Activated T-helper 17 cell treated with anti-CD3 and anti-CD28 coated beads, Interleukin-2, amount 50 U/mL, for 72 hours (primary cell): ENCODE results near the gene HK3. TPM values are rescaled to one million over a fixed set of nuclear protein-coding genes. Genes with fewer than 3 reads are reported as not detected.

Experiments used
- ATAC-seq: fragments of 150-1000 bp; cut with Tn5 transposase; replicated peaks from 2 replicates; pipeline ENCODE4 v1.10.0; 2021; ENCODE audit warnings: mild to moderate bottlenecking, moderate library complexity
- H3K27ac Mint-ChIP-seq: one replicate; pipeline ENCODE4 v1.8.0; 2022; ENCODE audit warnings: mixed read lengths
- H3K27me3 Mint-ChIP-seq: one replicate; pipeline ENCODE4 v1.8.0; 2022; ENCODE audit warnings: mixed read lengths
- H3K36me3 Mint-ChIP-seq: one replicate; pipeline ENCODE4 v1.8.0; 2022; ENCODE audit warnings: low read depth, mild to moderate bottlenecking, mixed read lengths
- H3K4me1 Mint-ChIP-seq: one replicate; pipeline ENCODE4 v1.8.0; 2022; ENCODE audit warnings: mixed read lengths
- H3K4me3 Mint-ChIP-seq: one replicate; pipeline ENCODE4 v1.8.0; 2022; ENCODE audit warnings: mild to moderate bottlenecking, mixed read lengths
- H3K9me3 Mint-ChIP-seq: one replicate; pipeline ENCODE4 v1.8.0; 2022; ENCODE audit warnings: mixed read lengths
- total RNA-seq, 2 donors: library from RNA; stranded (reverse); gene quantifications; one replicate each; pipeline ENCODE4 v1.2.3, GENCODE V29; 2022

The HK3 gene
- total RNA-seq, 2 donors from 2014 or later: 0.29 to 0.76 TPM

DNA sequence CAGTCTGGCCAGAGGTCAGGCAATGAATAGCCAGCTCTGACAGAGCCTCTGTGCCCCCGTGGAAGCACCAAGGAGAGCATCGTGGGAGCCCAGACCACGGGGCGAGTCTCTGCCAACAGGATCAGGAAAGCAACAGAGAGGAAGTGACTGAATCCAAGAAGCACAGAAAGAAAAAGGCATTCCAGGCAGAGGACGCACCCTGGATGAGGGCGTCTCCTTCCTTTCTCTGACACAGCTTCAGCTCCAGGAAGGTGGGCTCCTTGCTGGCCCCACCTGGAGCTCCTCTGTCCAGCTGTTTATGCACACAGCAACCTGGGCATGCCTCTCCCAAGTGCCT is 16.6 kb downstream of the HK3 start:
- H3K4me1 Mint-ChIP-seq: peaks cover 10% of the 10 kb centered on the region
- no peak overlapping the region for H3K27ac Mint-ChIP-seq
- no peaks in the 10 kb centered on the region for H3K36me3 Mint-ChIP-seq
- no peaks in the 10 kb centered on the region for H3K9me3 Mint-ChIP-seq
- peaks cover 3% of the 10 kb centered on the region for H3K27me3 Mint-ChIP-seq
- no peak for ATAC-seq
- H3K4me3 Mint-ChIP-seq: no peak overlapping the region

DNA sequence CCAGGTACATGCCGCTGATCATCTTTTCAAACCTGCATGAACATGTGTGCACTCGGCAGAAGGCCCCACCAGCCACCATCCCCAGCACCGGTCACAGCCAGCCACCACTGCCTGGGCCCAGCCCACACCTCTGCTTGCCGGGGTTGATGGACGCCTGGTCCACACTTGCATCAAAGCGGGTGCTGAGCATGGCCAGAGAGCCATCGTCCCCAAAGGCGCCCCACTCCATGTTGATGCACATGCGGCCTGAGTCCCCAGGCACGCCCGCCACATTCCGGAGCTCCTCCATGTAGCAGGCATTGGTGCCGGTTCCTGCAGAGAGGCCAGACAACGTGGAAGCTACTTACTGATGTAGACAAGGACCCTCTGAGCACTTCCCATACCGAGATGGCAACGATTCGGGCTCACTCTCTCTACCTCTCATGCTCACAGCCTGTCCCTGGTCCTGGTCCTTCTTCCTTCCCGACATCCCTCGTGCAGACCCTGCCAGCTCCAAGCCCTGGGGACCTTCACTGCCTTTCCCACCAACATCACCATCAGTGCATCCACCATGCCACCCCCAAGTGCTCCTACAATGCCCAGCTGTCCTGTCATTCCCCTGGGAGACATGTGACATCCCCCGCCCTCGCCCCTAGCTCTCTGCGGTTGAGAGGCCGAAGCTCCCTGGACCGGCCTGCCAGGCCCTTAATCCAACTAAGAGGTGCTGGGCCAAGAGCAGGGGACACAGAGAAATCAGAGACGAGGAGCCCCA is 17.2 kb downstream of the HK3 start:
- no peaks in the 10 kb centered on the region for H3K9me3 Mint-ChIP-seq
- peaks cover 10% of the 10 kb centered on the region for H3K4me1 Mint-ChIP-seq
- no peak for ATAC-seq
- peaks cover 3% of the 10 kb centered on the region for H3K27me3 Mint-ChIP-seq
- H3K36me3 Mint-ChIP-seq: no peaks in the 10 kb centered on the region
- H3K27ac Mint-ChIP-seq: no peak overlapping the region
- no peak overlapping the region for H3K4me3 Mint-ChIP-seq

DNA sequence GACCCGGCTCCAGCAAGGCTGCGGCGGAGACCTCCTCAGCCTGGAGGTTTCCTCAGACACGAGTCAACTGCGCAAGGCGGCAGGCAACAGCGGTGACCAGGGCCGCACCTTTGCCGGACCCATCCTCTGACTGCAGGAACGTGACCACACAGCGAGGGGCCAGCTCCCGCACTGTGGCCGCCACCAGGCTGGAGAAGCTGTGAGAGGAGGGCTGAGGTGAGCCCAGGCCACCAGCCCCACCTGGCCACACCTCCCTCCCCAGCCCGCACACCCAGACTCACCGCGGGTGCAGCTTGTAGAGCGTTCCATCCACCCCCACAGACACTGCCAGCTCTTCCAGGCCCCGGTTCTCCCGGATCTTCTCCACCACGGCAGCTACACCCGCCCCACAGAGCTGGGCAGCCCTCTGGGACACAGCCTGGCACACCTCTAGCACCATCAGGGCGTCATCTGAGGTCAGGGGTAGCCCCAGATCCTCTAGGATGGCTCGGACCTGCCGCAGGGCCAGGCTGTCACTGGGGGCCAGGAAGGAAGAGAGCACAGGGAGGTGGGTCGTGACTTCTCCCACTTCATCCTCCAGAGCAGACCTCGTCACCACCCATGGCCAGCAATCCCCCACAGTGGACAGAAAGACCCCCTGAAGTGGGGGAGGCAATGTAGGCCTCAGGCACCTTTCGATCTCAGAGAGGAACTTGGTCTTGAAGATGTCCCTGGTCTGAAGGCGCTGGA is 18.0 kb downstream of the HK3 start:
- H3K36me3 Mint-ChIP-seq: no peaks in the 10 kb centered on the region
- no peak overlapping the region for H3K4me3 Mint-ChIP-seq
- H3K9me3 Mint-ChIP-seq: no peaks in the 10 kb centered on the region
- no peak for ATAC-seq
- H3K27me3 Mint-ChIP-seq: peaks cover 8% of the 10 kb centered on the region
- H3K4me1 Mint-ChIP-seq: peaks cover 13% of the 10 kb centered on the region
- H3K27ac Mint-ChIP-seq: no peak overlapping the region

- Mint-ChIP-seq H3K4me3 (no peak overlapping the region), H3K27me3 (peaks cover 15% of the 10 kb centered on the region), H3K9me3 (no peaks in the 10 kb centered on the region), H3K4me1 (peaks cover 20% of the 10 kb centered on the region), H3K36me3 (no peaks in the 10 kb centered on the region), H3K27ac (no peak overlapping the region)
- no peak for ATAC-seq
These were observed 18.7 kb downstream of the HK3 start for GRCh38 chr5:176880366-176881020.

DNA sequence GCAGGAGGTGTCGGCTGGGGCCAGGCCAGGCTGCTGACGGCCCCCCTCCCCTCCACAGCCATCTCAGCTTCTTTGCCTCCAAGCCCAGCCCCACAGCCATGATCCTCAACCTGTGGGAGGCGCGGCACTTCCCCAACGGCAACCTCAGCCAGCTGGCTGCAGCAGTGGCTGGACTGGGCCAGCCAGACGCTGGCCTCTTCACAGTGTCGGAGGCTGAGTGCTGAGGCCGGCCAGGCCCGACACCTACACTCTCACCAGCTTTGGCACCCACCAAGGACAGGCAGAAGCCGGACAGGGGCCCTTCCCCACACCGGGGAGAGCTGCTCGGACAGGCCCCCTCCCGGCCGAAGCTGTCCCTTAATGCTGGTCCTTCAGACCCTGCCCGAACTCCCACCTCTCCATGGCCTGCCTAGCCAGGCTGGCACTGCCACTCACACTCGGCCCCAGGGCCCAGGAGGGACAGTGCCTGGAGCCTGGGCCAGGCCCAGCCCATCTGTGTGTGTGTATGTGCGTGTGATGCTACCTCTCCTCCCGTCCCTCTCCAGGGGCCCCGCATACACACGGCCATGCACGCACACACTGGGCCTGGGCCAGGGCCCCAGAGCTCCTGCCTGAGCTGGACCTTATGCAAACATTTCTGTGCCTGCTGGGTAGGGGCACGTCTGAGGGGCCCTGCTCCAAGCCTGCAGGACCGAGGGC is 19.3 kb downstream of the HK3 start:
- Mint-ChIP-seq H3K27ac (no peak overlapping the region), H3K4me1 (peaks cover 18% of the 10 kb centered on the region), H3K36me3 (no peaks in the 10 kb centered on the region), H3K27me3 (peaks cover 22% of the 10 kb centered on the region), H3K4me3 (no peak overlapping the region), H3K9me3 (no peaks in the 10 kb centered on the region)
- ATAC-seq: no peak

- Mint-ChIP-seq H3K27ac (no peak overlapping the region), H3K9me3 (no peaks in the 10 kb centered on the region), H3K36me3 (no peaks in the 10 kb centered on the region), H3K4me1 (peaks cover 11% of the 10 kb centered on the region), H3K27me3 (peaks cover 22% of the 10 kb centered on the region), H3K4me3 (no peak overlapping the region)
- no peak for ATAC-seq
These were observed 20.1 kb downstream of the HK3 start for GRCh38 chr5:176878906-176879662.

- Mint-ChIP-seq H3K27me3 (peaks cover 22% of the 10 kb centered on the region), H3K4me1 (peaks cover 10% of the 10 kb centered on the region), H3K27ac (no peak overlapping the region), H3K4me3 (no peak overlapping the region), H3K36me3 (peaks cover under 1% of the 10 kb centered on the region), H3K9me3 (no peaks in the 10 kb centered on the region)
- ATAC-seq: no peak
These were observed 20.7 kb downstream of the HK3 start for GRCh38 chr5:176878463-176878862.

DNA sequence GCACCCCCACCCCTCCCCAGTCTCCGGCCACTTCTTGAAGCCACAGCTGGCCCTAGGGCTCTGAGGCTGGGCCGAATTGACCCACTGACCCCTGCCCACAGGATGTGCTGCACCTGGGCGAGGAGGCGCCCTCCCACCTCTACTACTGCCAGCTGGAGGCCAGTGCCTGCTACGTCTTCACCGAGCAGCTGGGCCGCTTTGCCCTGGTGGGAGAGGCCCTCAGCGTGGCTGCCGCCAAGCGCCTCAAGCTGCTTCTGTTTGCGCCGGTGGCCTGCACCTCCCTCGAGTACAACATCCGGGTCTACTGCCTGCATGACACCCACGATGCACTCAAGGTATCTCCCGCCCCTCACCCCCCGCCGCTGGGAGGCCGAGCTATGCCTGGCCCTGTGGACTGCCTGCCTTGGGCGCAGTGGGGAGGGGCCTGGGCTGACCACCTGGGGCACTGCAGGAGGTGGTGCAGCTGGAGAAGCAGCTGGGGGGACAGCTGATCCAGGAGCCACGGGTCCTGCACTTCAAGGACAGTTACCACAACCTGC is 21.3 kb downstream of the HK3 start:
- Mint-ChIP-seq H3K9me3 (peaks cover 4% of the 10 kb centered on the region), H3K4me1 (peaks cover 10% of the 10 kb centered on the region), H3K27ac (no peak overlapping the region), H3K4me3 (no peak overlapping the region), H3K36me3 (peaks cover 6% of the 10 kb centered on the region), H3K27me3 (peaks cover 22% of the 10 kb centered on the region)
- no peak for ATAC-seq

- Mint-ChIP-seq H3K36me3 (peaks cover 6% of the 10 kb centered on the region), H3K4me3 (no peak overlapping the region), H3K9me3 (peaks cover 4% of the 10 kb centered on the region), H3K4me1 (peaks cover 10% of the 10 kb centered on the region), H3K27ac (no peak overlapping the region), H3K27me3 (peaks cover 22% of the 10 kb centered on the region)
- no peak for ATAC-seq
These were observed 22.4 kb downstream of the HK3 start for GRCh38 chr5:176876506-176877431.

DNA sequence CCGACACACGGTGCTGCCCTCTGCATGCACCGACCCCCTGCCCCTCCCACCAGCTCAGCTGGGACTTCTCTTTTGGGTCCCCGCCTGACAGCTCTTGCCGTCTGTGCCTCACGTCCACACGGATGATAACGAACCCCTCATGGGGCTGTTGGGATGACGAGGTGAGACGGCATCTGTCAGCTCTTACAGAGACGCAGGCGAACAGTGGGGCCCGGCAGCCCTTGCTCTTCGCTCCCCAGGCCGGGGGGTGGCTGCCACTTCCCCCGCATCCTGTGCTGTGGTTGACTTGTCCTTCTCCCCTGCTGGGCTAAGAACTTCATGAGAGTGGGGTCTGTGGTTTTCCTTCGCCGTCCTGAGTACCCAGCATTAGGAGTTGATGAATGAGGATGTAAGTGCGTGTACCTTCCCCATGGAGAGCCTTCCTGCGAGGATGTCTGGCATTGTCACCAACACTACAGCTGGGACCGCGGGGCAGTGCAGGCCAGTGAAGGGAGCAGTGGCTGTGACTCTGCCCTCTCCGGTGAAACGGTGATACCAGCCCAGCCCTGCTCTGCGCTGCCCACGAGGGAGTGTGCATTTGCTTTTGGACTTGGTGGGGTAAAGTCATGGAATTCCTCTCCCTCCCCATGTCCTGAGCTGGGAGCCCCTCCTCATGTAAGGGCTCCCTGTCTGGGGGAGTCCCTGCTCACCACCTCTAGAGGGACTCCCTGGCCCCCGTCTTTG is 23.2 kb downstream of the HK3 start:
- H3K4me3 Mint-ChIP-seq: no peak overlapping the region
- peaks cover 22% of the 10 kb centered on the region for H3K27me3 Mint-ChIP-seq
- peaks cover 6% of the 10 kb centered on the region for H3K36me3 Mint-ChIP-seq
- no peak overlapping the region for H3K27ac Mint-ChIP-seq
- H3K9me3 Mint-ChIP-seq: peaks cover 4% of the 10 kb centered on the region
- H3K4me1 Mint-ChIP-seq: peaks cover 10% of the 10 kb centered on the region
- no peak for ATAC-seq

DNA sequence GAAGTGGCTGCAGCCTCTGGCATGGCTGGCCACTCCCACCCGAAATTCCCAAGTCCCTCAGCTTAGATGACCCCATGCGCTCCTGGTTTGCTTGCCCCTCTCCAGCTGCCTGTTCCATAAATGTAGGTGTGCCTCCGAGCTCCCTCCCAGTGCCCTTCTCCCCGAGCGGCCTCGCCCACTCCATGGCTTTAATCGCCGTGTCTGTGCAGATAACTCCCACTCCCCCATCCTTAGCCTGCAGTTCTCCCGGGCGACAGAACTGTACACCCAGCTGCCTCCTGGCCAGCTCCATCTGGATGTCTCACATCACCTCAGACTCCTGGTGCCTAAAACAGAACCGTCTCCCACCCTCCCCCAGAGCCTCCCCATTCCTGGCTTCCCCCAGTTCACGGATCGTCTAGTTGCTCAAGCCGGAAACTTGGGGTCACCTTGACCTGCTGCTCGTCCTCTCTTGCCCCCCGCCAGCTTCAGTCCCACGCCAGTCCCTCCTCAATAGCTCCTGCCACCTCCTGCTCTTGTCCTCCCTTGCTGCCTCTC is 24.1 kb downstream of the HK3 start:
- Mint-ChIP-seq H3K36me3 (peaks cover 6% of the 10 kb centered on the region), H3K9me3 (peaks cover 4% of the 10 kb centered on the region), H3K4me1 (peaks cover 10% of the 10 kb centered on the region), H3K27me3 (peaks cover 22% of the 10 kb centered on the region), H3K4me3 (no peak overlapping the region), H3K27ac (no peak overlapping the region)
- ATAC-seq: no peak

- peaks cover 4% of the 10 kb centered on the region for H3K9me3 Mint-ChIP-seq
- no peak for ATAC-seq
- H3K36me3 Mint-ChIP-seq: peaks cover 6% of the 10 kb centered on the region
- H3K4me3 Mint-ChIP-seq: no peak overlapping the region
- peaks cover 10% of the 10 kb centered on the region for H3K4me1 Mint-ChIP-seq
- H3K27ac Mint-ChIP-seq: no peak overlapping the region
- H3K27me3 Mint-ChIP-seq: peaks cover 22% of the 10 kb centered on the region
These were observed 24.9 kb downstream of the HK3 start for GRCh38 chr5:176874198-176874780.
